ENCODE measurements around the gene WDR55.
"Not testable (repeated sequence)": the region's sequence is repeated elsewhere in the genome, so short reads cannot be mapped to it uniquely, and the experiment has no call there.

The WDR55 gene, protein sequence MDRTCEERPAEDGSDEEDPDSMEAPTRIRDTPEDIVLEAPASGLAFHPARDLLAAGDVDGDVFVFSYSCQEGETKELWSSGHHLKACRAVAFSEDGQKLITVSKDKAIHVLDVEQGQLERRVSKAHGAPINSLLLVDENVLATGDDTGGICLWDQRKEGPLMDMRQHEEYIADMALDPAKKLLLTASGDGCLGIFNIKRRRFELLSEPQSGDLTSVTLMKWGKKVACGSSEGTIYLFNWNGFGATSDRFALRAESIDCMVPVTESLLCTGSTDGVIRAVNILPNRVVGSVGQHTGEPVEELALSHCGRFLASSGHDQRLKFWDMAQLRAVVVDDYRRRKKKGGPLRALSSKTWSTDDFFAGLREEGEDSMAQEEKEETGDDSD

DNA sequence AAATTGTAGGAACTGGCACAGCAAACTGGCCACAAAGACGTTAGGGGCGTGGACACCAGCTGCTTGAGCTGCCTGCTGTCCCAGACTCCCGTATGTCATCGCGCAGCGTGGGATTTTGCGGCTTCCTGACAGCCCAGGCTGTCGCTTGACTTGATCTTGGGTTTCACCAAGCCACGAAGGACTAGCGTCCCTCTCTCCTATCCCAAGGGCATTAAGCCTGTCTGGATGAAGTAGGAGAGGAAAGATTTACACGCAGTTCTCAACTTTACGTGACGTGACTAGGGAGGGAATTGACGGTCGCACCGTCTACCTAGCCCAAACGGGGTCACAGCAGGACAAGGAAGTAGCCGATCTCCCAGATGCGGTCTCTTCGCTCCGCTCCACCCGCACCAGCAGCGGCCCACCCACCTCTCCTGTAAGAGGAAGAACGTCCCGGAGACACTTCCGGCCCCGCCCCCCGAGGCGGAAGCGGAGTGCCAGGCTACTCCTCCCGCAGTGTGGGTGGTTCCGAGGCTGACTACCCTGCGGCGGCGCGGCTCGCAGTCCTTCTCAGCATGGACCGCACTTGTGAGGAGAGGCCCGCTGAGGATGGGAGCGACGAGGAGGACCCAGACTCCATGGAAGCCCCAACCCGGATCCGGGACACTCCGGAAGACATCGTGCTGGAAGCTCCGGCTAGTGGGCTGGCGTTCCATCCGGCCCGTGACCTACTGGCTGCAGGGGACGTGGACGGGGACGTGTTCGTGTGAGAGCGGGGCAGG is at the start of gene WDR55:
TSS of gene WDR55 (plus strand) at position 546 of the 761 bp plus-strand sequence. CDS start at position 555, 9 bp downstream.
- DNase-seq, result peak; percentile 92 to 94

DNA sequence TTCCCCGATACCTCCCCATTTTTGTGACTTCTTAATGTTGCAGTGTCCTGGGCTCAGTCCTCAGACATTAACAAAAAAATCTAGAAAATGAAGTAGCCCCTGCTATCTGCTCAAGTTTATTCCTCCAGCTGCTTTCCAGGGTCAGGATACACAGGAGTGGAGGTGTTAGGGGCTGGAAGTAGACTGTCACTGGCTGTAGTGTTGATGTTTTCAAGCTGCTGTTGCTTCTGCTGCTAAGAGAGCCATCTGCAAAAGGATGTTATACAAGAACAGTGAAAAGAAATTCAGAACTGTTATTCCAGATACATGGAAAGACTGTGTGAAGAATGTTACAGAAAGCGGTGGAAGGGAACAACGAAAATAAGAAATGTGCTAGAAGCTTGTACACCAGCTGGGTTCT is 42.4 kb upstream of the WDR55 start:
- no peak for DNase-seq

- not testable (repeated sequence) for DNase-seq
Measured at GRCh38 chr5:140623061-140623460, 41.6 kb upstream of the WDR55 start.

DNA sequence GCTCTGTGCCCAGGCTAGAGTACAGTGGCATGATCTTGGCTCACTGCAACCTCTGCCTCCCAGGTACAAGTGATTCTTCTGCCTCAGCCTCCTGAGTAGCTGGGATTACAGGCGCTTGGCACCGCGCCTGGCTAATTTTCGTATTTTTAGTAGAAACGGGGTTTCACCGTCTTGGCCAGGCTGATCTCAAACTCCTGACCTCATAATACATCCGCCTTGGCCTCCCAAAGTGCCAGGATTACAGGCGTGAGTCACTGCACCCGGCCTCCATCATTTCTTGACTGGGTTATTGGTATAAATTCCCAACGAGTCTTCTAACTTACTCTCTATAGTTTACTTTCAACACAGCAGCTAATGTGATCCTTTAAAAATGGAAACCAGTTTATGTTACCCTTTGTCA is 39.8 kb upstream of the WDR55 start:
- DNase-seq, result not testable (repeated sequence)

- DNase-seq, result no peak
Measured at GRCh38 chr5:140627972-140628371, 36.7 kb upstream of the WDR55 start.

GRCh38 chr5:140628711-140629110 is 36.0 kb upstream of the WDR55 start:
- no peak for DNase-seq

GRCh38 chr5:140630292-140631035 is 34.2 kb upstream of the WDR55 start:
- DNase-seq, result no peak

DNA sequence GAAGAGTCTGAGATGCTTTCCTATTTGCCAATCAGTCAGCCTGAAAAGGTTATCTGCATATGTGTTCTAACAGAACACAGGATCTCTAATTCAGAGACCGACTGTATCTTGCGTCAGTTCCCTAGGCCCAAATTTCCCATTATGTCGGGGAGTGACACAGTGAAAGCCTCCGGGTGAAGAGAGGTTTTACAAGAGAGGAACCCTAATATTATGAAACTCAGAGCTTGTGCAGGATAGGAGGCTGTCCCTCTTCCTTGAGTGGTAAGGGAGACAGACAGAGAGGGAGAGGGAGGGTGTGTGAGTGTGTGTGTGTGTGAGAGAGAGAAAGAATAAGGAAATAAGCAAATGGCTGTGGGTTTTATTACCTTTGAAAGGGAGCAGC is 33.7 kb upstream of the WDR55 start:
- DNase-seq, result no peak

GRCh38 chr5:140631831-140632365 is 32.8 kb upstream of the WDR55 start:
- DNase-seq, result no peak

DNA sequence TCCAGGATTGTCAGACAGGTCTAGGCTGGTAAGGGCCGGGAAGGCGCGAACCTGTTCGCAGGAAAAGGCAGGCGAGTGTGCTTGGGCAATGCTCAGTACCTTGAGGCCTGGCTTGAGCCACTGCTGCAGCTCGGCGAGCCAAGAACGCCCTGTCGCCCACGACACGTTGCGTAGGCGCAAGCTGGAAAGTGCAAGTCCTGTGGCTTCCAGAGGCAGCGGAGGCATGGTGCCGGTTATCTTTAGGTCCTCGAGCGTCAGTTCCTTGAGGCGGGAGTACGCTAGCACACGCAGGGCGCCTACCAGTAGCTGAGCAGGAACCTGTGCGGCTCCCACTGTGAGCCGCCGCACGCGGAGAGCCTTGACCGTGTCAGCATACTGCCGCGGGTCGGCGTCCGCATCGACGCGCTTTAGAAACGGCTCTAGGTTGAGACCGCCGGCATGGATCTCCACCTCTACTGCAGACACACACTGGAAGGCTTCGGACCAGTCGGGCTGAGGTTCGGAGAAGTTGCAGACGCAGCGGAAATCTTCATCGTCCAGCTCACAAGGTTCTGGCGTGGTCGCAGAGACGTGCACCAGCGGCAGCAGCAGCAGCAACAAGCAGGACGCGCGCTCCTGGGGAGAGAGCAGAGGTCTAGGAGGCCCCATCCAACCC is 32.2 kb upstream of the WDR55 start:
- peak; percentile 20 to 59 for DNase-seq

DNA sequence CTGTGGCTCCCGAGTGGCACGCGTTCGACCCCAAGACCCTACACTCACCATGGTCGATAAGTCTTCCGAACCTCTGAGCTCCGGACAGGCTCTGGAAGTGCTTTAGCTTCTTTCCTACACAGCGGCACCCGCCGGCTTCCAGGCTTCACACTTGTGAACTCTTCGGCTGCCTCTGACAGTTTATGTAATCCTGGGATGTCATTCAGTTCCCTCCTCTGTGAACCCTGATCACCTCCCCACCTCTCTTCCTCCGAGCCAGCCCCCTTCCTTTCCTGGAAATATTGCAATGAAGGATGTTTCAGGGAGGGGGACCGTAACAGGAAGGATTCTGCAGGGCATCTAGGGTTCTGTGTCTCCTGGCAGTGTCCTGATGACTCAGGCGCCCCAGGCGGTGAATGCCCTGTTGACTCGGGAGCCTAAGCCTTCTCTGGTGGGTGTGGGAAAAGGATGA is 31.7 kb upstream of the WDR55 start, which contains the start of gene CD14:
TSS of gene CD14 (minus strand) at position 155 of the 451 bp plus-strand sequence. CDS start at position 51, 104 bp downstream.
- peak in 1 of 2 donors; percentile 59 for DNase-seq

- no peak for DNase-seq
Measured at GRCh38 chr5:140633501-140633900, 31.2 kb upstream of the WDR55 start.

DNA sequence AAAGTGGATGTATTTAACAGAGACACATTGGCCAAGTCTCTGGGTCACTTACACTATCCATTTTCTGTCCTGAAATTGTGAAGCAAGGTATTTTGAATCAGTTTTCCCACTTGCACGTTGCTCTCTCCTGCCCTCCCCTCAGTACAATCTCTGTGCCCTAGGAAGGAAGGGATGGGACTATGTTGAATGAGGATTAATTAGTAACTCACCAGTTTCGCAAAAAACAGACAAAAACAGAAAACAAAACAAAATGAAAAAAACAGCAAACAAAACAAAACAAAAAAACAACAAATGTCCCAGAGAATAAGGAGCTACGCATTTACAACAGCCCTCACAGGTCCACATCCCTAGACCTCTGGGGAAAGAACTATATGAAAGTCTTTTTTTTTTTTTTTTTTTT is 30.6 kb upstream of the WDR55 start:
- no peak for DNase-seq

GRCh38 chr5:140635291-140636257 is 29.1 kb upstream of the WDR55 start:
- DNase-seq, result no peak

- DNase-seq, result no peak
Measured at GRCh38 chr5:140637371-140638100, 27.2 kb upstream of the WDR55 start.

GRCh38 chr5:140638898-140639147 is 25.9 kb upstream of the WDR55 start:
- DNase-seq, result not testable (repeated sequence)

DNA sequence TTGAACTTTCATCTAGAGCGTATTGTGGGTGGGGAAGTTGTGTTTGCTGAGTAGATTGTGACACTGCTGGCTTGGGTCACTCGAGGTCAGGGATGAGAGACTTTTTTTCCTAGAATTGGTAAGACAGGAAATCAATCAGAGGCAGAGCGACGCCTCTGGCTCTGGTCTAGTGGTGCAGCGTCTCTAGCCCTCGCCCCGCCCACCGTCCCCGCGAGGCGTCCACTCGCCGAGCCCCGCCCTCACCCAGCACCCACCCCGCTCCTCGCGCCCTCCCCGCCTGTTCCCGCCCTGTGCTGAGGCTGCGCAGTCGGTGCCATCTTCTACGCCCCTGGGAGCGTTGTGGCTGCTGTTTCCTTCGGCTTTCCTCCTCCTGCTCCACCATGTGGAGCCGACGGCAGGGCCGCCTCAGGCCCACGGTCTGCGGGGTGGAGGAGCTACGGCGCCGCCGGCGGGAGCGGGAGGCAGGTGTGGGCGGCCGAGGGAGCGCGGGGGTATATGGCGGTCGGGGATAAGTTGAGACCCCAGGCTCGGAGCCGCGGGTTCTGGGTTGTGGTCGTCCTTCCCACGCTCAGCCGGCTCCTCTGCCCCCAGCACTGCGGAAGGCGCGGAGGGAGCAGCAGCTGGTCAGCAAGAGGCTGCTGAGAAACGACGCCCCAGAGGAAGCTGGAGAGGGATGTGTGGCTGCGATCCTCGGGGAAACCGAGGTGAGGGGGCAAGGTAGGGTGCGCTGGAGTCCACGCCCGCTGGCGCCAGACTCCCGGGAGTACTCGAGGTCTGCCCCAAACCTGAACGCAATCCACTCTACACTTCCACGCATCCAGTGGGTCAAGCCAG is 25.3 kb upstream of the WDR55 start, which contains the start of gene TMCO6:
TSS of gene TMCO6 (plus strand) at position 304 of the 834 bp plus-strand sequence. CDS start at position 381, 77 bp downstream.
- DNase-seq, result peak; percentile 95 to 96

- DNase-seq, result no peak
Measured at GRCh38 chr5:140641716-140642115, 23.0 kb upstream of the WDR55 start.

- DNase-seq, result no peak
Measured at GRCh38 chr5:140642718-140643117, 22.0 kb upstream of the WDR55 start.

- no peak for DNase-seq
Measured at GRCh38 chr5:140647042-140647419, 17.7 kb upstream of the WDR55 start.

Measured in hippocampal formation (tissue), 2 donors.